A549 treated with AZD9567 at 1 μM for 4 hours (cell line): ENCODE data around the gene MELTF. TPM values are rescaled to one million over a fixed set of nuclear protein-coding genes. Genes with fewer than 3 reads are reported as not detected.

ENCODE experiments used
- total RNA-seq: library from RNA; stranded (reverse); fragments of 200-300 nt; extraction: Qiagen RNA extraction; gene quantifications from 5 replicates; pipeline ENCODE4 v1.2.3, GENCODE V29; 2022; ENCODE audit not compliant: insufficient read depth

MELTF gene
- 34.7 to 66.2 TPM (median 59.0 TPM) in 5 replicates for total RNA-seq

DNA sequence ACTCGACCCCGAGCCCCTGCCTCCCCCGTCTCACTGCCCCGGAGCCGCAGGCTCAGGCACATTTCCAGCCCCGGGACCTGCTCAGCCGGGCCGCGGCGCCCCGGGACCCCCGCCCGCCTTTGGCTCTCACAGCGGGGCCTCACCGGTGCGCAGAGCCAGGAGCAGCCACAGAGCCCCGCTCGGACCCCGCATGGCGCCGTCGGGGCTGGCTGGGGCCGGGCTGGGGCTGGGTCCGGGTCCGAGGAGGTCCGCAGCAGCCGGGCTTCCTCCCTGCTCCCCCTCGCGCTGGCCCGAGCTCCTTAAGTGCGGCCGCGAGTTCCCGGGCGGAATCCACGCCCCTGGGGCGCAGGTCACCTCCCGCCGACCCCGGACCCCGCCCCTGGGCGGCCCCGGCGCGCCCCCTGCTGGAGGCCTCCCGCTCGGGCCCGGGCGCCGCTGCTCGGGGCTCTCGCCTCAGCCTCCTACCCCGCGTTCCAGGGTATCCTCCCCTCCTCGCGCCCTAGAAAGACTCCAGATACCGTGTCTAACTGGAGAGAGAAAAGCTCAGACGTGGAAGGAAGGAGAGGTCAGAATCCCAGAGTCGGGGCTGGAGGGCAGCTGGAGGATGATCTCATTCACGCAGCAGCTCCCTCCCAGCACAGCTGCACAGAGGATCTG lies at the start of gene MELTF:
Gene MELTF, minus strand, starts transcription at position 307 of the 657 bp plus-strand sequence. Its CDS starts 115 bp downstream, at position 192.

DNA sequence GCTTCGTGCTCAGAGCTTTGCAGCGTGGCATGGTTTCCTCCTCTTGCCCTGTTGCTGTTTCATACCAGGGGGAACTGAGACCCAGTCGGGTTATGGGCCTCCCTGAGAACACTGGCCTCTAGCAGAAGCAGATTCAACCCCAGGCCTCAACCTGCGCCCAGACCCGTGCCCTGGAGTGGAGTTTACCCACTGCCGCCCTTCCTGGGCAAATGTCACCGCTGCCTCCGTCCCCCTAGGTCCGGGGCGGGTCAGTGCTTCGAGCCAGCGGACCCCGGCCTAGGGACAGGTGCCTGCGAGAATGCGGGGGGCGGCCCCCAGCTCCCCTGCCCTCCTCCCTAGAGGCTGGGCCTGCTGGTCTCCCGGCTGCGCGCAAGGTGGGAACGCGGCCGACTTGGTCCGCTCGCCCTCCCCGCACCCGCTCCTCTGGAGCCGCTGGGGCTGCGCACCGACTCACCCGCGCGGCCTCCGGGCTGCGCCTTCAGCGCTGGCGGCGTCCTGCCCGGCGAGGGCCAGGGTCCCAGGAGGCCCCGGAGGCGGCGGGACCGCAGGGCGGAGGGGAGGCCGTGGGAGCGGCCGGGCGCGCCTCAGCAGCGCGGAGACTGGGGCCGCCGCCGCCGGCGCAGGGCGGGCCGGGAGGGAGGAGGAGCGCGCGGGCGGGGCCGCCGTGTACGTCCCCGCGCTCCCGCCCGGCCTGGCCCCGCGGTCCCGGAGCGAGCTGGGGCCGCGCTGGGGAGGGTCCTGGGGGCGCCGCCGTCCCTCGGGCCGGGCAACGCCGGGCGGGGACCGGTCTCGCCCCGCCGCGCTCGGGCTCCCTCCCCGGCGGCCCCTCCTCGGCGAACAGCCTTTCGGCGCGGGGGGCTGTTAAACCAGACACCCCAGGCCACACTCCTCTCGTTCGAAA lies 61.1 kb downstream of the MELTF start, which contains the start of gene PIGZ:
Gene PIGZ, minus strand, starts transcription at position 601 of the 901 bp plus-strand sequence. CDS start 16,802 bp downstream, outside the sequence.

Other genes with a start within 250 kb of the MELTF start
- gene SENP5, start 161.9 kb downstream of the MELTF start, total RNA-seq, result 4.0 to 8.1 TPM (median 6.6 TPM) in 5 replicates
- gene NCBP2, start 87.3 kb downstream of the MELTF start, total RNA-seq, result 37.6 to 44.6 TPM (median 42.8 TPM) in 5 replicates
- gene PIGZ, start 61.0 kb downstream of the MELTF start, total RNA-seq, result 1.4 to 2.2 TPM (median 1.9 TPM) in 5 replicates